Omental fat pad (tissue), 4 donors: ENCODE measurements around the gene BCL2L1. TPM values are rescaled to one million over a fixed set of nuclear protein-coding genes. Genes with fewer than 3 reads are reported as not detected.

ENCODE experiments used
- ATAC-seq: fragments of 150-250 bp; one replicate; pipeline ENCODE4 v1.9.1; 2016; ENCODE audit warnings: mild to moderate bottlenecking, moderate library complexity; ENCODE audit not compliant: low FRiP score
- DNase-seq: peaks from one replicate; pipeline ENCODE4 v3.0.0-alpha.2; 2019; ENCODE audit warnings: low spot score
- total RNA-seq, 4 donors: library from RNA; depleted of rRNA; stranded (reverse); fragments of >200 nt; gene quantifications; one replicate each; pipeline ENCODE4 v1.1.0, GENCODE V29; 2016
- TF ChIP-seq, protein P1 (sequence below), 3 donors: fragments of 450-650 bp; IDR thresholded peaks; one replicate each; pipeline ENCODE4 v1.5.1; 2016 to 2017; ENCODE audit warnings: antibody characterized with exemption in 3 of 3, mild to moderate bottlenecking in 3 of 3, moderate library complexity in 2 of 3

The BCL2L1 gene
- total RNA-seq, 4 donors from 2014 or later = 65.0 to 140 (median 112) TPM

DNA sequence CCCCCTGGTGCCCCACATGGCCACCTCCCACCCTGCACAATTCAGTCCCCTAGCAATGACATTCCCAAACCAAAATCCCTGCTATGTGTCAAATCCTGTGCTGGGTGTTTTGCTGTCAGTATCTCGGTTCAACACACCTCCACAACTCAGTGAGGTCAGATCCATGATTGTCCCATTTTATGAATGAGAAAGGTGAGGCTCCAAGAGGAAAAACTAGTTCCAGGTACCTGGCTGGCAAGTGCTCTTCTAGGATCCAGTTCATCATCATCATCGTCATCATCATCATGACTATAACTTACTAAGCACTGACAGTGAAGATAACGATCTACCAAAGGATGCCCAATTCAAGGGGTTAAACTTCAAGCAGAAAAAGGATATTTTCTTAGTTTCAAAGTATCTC is 102.4 kb downstream of the BCL2L1 start:
- no peak for DNase-seq
- TF ChIP-seq, protein P1, sequence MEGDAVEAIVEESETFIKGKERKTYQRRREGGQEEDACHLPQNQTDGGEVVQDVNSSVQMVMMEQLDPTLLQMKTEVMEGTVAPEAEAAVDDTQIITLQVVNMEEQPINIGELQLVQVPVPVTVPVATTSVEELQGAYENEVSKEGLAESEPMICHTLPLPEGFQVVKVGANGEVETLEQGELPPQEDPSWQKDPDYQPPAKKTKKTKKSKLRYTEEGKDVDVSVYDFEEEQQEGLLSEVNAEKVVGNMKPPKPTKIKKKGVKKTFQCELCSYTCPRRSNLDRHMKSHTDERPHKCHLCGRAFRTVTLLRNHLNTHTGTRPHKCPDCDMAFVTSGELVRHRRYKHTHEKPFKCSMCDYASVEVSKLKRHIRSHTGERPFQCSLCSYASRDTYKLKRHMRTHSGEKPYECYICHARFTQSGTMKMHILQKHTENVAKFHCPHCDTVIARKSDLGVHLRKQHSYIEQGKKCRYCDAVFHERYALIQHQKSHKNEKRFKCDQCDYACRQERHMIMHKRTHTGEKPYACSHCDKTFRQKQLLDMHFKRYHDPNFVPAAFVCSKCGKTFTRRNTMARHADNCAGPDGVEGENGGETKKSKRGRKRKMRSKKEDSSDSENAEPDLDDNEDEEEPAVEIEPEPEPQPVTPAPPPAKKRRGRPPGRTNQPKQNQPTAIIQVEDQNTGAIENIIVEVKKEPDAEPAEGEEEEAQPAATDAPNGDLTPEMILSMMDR (IDR thresholded peaks at IDR 0.05) = no peak
- ATAC-seq = no peak

DNA sequence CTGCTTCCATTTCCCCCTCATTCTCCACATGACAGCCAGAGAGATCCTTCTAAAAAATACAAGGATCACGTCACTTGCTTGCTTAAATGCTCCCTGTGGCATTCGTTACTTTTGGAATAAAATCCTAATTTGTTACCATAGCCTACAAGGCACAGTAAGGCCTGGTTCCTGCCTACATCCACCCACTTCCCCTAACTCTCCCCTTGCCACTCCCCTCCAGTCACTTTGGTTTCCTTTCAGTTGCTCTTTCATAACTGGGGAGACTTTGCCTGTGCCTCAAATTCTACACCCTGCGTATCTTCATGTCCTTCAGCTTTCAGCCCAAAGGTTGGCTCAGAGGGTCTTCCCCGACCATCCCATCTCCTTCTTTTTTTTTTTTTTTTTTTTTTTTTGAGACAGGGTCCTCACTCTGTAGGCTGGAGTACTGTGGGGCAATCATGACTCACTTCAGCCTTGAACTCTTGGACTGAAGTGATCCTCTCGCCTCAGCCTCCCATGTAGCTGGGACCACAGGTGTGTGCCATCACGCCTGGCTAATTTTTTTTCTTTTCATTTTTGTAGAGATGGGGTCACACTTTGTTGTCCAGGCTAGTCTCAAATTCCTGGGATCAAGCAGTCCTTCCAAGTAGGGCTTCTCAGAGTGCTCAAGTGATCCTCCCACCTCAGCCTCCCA is 105.1 kb downstream of the BCL2L1 start:
- no peak for DNase-seq
- no peak for ATAC-seq
- TF ChIP-seq, protein P1 (IDR thresholded peaks at IDR 0.05) = no peak

DNA sequence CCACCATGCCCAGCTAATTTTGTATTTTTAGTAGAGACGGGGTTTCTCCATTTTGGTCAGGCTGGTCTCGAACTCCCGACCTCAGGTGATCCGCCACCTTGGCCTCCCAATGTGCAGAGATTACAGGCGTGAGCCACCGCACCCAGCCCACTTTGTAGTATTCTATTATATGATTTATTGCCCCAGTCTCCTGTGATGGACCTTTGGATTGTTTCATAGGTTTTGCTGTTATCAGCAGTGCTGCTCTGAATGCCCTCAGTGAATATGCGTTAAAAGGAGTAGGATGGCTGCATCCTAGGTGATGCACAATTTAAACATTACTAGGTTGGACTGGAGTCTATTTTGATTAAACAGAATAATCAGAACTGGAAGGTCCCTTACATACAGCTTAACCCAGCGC is 107.3 kb downstream of the BCL2L1 start:
- TF ChIP-seq, protein P1 (IDR thresholded peaks at IDR 0.05) = no peak
- no peak for ATAC-seq
- no peak for DNase-seq

Other genes with a start within 250 kb of the BCL2L1 start
- 1 to 10 TPM in 1 of 4 donors, not detected in 3; 2.7 TPM for gene DEFB124, start 247.7 kb downstream of the BCL2L1 start, total RNA-seq
- gene REM1, start 247.6 kb downstream of the BCL2L1 start, total RNA-seq = 10 to 100 TPM in 1 of 4 donors, 1 to 10 TPM in 2, not detected in 1; 1.6 to 12.3 (median 4.0) TPM
- gene HM13, start 208.4 kb downstream of the BCL2L1 start, total RNA-seq = 100 to 1,000 TPM in 1 of 4 donors, 10 to 100 TPM in 3; 59.7 to 113 (median 83.4) TPM
- 100 to 1,000 TPM; 437 to 878 (median 612) TPM for gene ID1, start 117.6 kb downstream of the BCL2L1 start, total RNA-seq
- gene COX4I2, start 85.0 kb downstream of the BCL2L1 start, total RNA-seq = 10 to 100 TPM in 1 of 4 donors, 1 to 10 TPM in 2, not detected in 1; 1.0 to 17.0 (median 1.8) TPM
- gene TPX2, start 16.4 kb upstream of the BCL2L1 start, total RNA-seq = 1 to 10 TPM in 2 of 4 donors, under 1 TPM in 2; 0.82 to 4.8 (median 0.97) TPM
- gene MYLK2, start 96.5 kb upstream of the BCL2L1 start, total RNA-seq = under 1 TPM in 1 of 4 donors, not detected in 3; 0.12 TPM
- 1 to 10 TPM in 1 of 4 donors, under 1 TPM in 2, not detected in 1; 0.48 to 1.3 (median 0.63) TPM for gene FOXS1, start 122.7 kb upstream of the BCL2L1 start, total RNA-seq
- 1 to 10 TPM in 1 of 4 donors, under 1 TPM in 2, not detected in 1; 0.84 to 3.7 (median 0.96) TPM for gene DUSP15, start 147.7 kb upstream of the BCL2L1 start, total RNA-seq
- 1 to 10 TPM in 1 of 4 donors, under 1 TPM in 3; 0.24 to 1.4 (median 0.28) TPM for gene TTLL9, start 147.8 kb upstream of the BCL2L1 start, total RNA-seq
- gene PDRG1, start 229.2 kb upstream of the BCL2L1 start, total RNA-seq = 1 to 10 TPM; 6.7 to 9.2 (median 7.4) TPM
- gene XKR7, start 245.3 kb upstream of the BCL2L1 start, total RNA-seq = not detected